Measurements from ENCODE around the gene CAPN5.
A peak's percentile ranks its signal among the peaks of the same experiment; 100 is the strongest.

- TF ChIP-seq CTCF (IDR thresholded peaks at IDR 0.05) = peak; percentile 66 to 81 (median 70)
- peak in 1 of 2 donors; percentile 11 for TF ChIP-seq POLR2A (IDR thresholded peaks at IDR 0.05)
- peak in 1 of 2 donors; percentile 34 for TF ChIP-seq EP300 (IDR thresholded peaks at IDR 0.05)
Observed at GRCh38 chr11:77047007-77047927, 19.5 kb upstream of the CAPN5 start.

Measured in tibial nerve (tissue), 4 donors.